ACHN (cell line): ENCODE measurements around the gene PEA15.

Source experiments
- DNase-seq: peaks from one replicate; pipeline ENCODE4 v3.0.0-alpha.2; 2015
- in situ Hi-C: cut with HindIII; loops from 2 replicates; pipeline ENCODE4 v1.10.0; 2017; ENCODE audit warnings: low sequenced_read_pairs, low pct_ligation_motif_present, low pct_unique_long_range_greater_than_20kb

PEA15 gene

DNA sequence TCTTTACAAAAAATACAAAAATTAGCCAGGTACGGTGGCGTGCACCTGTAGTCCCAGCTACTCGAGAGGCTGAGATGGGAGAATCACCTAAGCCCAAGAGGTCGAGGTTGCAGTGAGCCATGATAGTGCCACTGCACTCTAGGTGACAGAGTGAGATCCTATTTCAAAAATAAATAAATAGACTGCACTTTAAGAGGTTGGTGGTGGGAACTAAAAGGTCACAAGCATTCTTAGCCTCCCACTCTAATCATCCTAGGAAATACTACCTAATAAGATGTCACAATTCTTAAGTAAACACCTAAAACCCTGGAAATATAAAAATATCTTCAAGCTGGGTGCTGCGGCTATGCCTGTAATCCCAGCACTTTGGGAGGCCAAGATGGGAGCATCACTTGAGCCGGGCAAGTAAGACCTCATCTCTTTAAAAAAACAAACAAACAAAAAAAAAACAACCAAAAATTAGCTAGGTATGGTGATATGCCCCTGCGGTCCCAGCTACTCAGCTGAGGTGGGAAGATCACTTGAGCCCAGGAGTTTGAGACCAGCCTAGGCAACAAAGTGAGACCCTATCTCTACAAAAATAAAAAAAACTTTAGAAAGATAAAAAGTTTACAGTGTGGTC is 53.1 kb downstream of the PEA15 start:
- in situ Hi-C loops: no loop called here
- DNase-seq: no peak

DNA sequence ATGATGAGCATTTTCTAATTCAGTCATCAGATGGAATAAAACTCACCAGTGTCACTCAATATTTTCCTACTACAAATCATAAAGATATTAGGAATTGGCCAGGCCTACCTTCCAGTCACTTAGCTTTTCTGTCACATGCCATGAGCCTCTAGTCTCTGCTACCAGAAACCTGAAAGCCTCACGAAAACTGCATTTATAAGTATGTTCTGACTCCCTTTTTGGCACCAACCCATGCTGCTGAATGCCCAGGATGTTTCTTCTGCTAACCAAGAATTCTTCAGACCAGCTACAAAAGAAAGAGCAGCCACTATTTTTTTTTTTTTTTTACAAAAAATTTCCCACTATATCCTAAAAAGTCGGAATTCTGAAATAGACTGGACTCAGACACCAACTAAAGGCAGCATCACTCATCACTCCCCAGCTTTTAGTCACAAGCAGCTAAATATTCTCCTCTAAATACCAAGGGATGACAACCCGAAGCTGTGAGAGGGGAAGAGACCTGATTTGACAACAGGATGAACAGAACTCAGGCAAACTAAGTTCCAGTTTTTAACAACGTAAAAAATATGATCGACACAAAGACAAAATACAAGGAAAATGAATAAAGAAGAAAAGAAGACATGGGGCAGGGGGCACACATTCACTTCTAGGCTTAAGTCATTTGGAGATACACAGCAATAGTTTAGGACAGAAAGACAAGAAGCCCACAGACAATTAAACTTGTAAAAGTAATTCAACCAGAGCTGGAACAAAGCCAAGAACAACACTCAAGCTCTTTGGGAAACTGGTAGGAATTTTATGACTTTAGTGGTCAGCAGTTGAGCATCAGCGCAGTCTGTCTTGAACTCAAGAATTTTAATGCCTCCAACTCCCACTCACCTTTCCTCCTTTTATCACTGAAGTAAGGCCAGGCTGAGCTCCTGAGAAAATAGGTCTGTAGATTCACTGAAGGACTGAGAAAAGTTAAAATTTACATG is 55.5 kb downstream of the PEA15 start:
- in situ Hi-C loops: no loop called here
- peak; percentile 72 for DNase-seq

DNA sequence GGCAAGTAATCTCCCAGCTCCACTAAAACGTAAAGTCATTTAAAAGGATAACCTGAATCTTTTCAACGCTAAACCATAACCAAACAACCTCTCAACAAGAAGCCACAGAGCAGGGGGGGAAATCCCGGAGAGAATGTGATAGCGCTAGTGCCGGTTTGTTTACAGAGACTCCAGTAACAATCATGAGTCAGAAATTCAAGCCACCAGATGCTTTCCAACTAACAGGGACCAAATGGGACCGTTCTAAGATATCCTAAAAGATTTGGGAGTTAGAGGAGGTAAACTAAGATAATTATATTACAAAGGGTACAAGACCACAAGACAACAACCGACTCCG is 56.3 kb downstream of the PEA15 start:
- DNase-seq: peak; percentile 74

DNA sequence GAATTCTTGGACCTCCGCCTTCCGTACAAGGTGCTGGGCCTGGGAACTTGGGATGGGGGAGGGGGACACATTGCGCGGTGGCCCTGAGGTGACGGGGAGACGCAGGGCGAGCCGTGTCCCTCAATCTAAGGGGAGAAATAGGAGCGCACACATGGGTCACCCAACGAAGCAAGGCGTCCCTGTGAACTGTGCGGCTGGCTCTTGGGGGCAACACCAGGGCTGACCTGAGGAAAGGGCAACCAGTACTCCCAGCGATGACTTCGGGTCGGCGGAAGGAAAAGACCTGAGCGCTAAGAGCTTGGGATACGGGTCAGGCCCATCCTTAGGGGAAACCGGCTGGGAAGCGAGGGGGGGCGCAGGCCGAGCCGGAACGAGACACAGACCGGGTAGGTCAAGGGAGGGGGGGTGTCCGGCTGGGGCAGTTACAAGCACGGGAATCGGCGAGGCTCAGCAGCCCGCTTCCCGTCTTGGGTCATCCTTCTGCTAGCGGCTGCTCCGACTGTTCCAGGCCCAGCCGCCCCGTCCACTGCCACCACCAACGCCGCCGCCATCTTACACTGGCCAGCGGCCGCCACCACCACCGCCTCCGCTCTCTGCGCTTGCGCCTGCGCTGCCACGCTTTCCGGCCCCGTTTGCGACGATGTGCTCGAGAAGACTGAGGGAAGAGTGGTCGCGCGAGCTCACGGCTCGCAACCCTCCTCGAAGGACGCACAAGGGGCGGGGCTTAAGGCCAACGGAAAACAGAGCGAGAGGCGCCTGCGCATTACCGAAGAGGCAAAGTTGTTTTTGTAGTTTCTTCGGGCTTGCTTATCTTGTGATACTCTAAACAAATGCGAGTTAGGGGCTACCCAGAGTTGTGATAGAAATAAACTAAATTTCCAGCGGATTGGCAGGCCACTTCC is 57.0 kb downstream of the PEA15 start, which contains the start of gene DCAF8:
Gene DCAF8 (minus strand): TSS at position 657 of the 902 bp plus-strand sequence. CDS start 18,541 bp downstream, outside the sequence.
- in situ Hi-C loops: no loop called here
- DNase-seq: peak; percentile 99

More for the DNA sequence above, 56.3 kb downstream of the PEA15 start:
- in situ Hi-C loops: no loop called here

DNA sequence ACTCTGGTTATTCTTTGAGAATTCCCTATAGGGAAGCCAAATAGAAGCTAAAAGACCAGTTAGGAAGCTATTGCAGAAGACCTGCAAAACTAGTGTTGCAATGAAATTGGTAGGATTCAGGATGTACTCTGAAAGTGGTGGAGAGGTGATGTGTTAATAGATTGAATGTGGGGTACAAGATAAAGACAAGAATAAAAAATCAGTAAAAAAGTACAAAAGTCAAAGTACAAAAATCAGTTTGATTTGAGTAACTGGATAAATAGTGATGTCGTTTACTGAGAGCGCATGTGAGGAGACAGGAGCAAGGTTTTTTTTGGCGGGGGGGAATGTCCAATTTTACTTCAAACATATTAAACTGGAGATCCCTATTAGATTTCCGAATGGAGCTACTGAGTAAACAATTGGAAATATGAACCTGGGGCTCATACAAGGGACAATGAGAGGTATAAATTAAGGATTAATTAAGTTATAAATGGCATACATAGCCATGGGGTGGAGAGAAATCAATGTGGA is 59.7 kb downstream of the PEA15 start:
- no peak for DNase-seq
- in situ Hi-C loops: no loop called here
